ENCODE measurements around the gene AGAP4.
"Not testable (repeated sequence)": the region's sequence is repeated elsewhere in the genome, so short reads cannot be mapped to it uniquely, and the experiment has no call there.

AGAP4 gene

GRCh38 chr10:45847400-45847799 is at the start of gene AGAP4:
Gene AGAP4 (minus strand): TSS chr10:45847500. CDS start chr10:45847347, 153 bp downstream.
- DNase-seq, result not testable (repeated sequence)

DNA sequence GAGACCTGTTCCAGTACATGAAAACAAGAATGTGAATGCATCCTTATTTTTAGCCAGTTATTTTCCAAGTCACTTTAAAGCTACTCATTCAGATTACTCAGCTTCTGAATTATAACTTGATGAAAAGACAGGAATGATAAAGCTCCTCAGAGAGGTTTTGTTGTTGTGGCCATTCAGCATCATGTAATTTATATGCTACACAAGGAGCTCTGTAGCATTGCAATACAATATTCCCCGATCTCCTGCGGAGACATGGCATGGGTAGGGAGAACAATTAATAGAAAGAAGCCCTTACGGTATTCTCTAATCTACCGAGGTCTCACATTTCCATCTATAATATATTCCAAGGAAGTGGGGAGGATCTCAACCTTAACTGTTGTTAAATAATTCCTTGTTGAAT is 43.4 kb upstream of the AGAP4 start:
- DNase-seq, result not testable (repeated sequence)

DNA sequence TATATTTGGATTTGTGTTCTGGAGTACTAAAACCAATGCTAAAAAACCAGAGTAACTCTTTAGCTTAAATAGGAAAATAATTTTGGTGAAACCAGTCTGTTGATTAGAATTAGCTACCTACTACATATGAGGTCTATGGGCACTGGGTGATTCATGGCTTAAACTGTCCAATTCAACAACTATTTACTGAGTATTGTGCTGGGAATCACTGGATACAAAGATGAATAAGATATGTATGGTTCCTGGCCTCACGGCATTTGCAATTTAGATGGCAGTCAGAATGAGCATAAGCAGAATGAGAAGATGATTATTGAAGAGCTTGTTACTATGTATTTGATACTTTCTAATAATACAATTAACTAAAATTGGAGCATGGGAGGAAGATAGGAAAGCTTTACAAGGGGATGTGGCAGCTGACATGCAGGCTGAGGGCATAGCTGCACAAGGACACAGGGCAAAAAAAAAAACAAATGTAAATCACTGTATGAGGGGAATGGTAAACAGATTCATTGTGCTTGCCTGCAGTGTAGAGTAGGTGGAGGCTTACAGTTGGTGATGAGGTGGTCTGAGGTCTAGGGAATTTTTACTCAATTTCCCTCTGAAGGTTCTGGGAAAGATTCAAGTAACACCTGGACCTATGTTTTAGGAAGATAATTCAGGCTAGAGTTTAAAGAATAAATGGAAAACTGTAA is 42.4 kb upstream of the AGAP4 start:
- not testable (repeated sequence) for DNase-seq

DNA sequence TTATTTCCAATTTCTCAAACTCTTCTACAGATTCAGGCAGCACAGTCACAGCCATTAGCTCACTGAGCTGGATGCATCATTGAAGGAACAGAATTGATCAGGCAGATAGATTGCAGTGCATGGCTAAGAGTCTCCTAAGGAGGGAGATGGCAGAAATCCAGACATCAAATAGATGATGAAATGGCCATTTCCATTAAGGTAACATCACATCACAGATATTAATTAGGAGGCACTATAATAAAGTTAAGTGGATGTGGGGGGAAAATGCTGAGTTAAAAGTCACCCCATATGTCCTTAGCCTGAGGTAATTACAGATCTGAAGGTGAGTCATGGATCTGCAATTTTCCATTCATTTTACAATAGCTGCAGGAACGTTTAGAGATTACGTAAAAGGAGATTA is 35.6 kb upstream of the AGAP4 start:
- DNase-seq, result not testable (repeated sequence)

GRCh38 chr10:45865404-45865803 is 18.1 kb upstream of the AGAP4 start:
- DNase-seq, result not testable (repeated sequence)

GRCh38 chr10:45864264-45864663 is 17.0 kb upstream of the AGAP4 start:
- not testable (repeated sequence) for DNase-seq

GRCh38 chr10:45863632-45864031 is 16.3 kb upstream of the AGAP4 start:
- not testable (repeated sequence) for DNase-seq

- DNase-seq, result not testable (repeated sequence)
Observed at GRCh38 chr10:45857931-45858330, 10.6 kb upstream of the AGAP4 start.

- DNase-seq, result not testable (repeated sequence)
Observed at GRCh38 chr10:45848467-45848866, 1.2 kb upstream of the AGAP4 start.

DNA sequence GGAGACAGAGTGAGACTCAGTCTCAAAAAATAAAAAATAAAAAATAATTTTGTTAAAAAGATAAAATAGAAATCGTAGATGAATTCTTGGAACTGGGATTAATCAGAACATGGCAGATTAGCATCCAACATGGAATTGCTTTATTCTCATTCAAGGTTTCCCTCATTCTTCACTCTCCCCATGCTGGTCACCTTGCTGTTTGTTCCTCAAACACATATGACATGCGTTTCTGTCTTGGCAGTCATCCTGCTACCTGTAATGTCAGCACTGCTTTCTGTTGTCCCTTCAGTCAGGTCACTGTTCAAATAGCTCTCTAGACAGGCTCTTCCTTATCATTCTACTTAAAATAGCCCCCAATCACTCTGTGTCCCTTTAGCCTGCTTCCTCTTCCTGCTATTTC is 24.4 kb downstream of the AGAP4 start:
- not testable (repeated sequence) for DNase-seq

DNA sequence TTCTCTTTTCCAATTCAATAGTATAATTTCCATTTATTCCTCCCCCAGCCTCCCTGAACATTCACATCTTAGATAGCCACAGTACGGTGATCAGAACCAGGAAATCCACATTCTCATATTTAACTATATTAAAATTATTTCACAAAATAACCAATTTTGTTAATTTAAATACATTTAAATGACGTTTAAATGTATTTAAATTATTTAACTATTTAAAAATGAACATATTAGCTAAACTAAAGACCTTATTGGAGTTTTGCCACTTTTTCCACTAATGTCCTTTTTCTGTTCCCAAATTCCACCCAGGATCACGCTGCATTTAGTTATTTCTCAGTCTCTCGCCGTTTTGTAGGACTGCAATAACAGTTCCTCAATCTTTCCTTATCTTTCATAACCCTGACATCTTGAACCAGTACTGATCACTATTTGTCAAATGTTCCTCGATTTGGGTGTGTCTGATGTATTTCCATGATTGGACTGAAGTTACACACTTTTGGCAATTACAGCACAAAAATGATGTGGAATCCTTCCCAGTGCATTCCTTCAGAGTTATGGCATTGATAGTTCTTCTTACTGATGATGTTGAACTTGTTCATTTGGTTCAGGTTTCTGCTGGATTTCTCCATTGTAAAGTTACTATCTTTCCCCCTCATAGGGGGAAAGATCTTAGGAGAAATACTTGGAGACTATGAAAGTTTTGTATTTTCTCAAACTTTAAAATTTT is 27.0 kb downstream of the AGAP4 start:
- not testable (repeated sequence) for DNase-seq

DNA sequence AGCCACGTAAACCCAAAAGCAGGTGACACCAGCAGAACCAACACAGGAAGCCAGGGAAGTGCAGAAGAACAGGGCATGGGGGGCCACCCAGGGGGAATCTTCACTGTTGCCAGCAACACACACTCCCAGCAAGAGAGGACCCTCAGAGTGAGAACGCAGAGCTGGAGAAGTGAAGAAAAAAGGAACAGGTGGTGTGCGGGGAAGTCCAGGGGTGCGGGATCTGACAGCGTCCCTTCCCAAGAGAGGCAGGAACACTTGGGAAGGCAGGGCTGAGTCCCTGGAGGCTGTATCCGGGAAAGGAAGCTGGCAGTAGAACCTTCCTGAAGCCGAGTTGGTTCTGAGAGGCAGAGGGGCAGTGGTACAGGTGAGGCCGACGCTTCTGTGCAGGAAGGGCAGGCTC is 27.7 kb downstream of the AGAP4 start:
- no peak for DNase-seq

- DNase-seq, result no peak
Observed at GRCh38 chr10:45817912-45818311, 29.4 kb downstream of the AGAP4 start.

DNA sequence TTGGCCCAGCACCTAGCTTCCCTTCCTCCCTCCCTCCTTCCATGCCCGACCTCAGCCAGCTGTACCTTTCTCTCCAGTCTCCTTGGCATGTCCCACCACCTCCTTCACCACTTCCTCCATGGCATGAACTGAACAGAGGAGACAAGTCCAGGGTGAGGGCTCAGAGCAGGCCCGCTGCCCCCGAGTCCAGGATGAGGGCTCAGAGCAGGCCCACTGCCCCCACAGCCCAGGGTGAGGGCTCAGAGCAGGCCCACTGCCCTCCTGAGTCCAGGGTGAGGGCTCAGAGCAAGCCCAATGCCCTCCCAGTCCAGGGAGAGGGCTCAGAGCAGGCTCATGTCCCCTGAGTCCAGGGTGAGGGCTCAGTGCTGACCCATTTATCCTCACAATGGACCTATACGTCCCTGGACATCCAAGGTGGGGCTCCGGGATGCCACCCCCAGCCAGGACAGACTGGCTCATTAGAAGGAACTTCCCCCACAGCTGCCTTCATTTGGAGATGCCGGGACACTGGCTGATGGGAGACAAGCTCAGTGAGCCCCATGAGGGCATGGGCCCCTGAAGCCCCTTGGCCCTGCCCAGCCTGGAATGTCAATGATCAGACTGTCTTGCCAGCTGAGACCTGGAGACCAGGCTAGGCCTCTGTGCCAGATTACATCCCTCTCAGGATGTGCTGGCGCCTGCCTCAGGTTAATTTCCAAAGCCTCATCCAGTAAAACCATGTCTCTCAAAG is 30.0 kb downstream of the AGAP4 start:
- no peak for DNase-seq

DNA sequence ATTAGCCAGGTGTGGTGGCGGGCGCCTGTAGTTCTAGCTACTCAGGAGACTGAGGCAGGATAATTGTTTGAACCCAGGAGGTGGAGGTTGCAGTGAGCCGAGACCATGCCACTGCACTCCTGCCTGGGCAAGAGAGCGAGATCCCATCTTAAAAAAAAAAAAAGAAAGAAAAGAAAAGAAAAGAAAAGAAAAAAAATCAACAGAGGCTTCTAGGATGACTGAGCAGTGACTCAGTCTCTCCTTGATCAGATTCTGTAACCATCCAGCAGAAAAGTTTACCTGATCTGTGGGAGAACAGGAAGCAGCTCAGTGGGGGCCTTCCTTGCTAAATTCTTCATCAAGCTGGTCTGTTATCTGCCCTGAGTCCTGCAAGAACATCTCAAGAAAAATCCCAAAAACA is 33.2 kb downstream of the AGAP4 start:
- DNase-seq, result not testable (repeated sequence)

GRCh38 chr10:45812959-45813358 is 34.3 kb downstream of the AGAP4 start:
- DNase-seq, result not testable (repeated sequence)

- DNase-seq, result no peak
Observed at GRCh38 chr10:45811075-45811474, 36.2 kb downstream of the AGAP4 start.

DNA sequence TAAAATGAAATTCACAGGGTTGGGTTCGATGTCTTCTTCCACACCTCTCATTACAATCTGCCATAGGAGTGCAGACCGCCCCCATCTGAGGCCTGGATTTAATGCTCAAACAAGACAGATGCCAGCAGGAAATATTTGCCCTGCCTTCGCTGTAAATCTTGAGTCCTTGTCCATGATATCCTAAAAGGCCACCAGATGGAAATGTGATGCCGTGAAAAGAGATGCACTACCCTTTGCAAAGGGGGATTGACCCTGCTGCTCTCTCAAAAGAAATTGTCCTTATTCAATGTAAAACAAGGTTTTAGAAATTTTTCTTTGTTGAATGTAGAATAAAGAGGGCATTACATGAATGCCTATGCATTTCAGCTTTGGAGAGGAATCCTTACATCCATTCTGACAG is 37.5 kb downstream of the AGAP4 start:
- no peak for DNase-seq

DNA sequence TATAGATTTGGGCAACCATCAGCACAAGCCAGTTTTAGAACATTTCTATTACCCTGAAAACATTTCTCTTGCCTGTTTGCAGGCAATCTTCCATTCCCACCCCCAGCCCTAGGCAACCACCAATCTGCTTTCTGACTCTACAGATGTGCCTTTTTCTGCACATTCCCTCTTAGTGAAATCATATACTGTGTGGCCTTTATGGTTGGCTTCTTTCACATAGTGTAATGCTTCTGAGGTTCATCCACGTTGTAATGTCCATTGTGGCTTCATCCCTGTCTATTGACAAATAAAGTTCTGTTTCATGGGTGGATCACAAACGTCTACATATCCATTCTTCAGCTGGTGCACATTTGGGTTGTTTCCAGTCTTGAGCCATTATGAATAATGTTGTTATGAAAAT is 42.3 kb downstream of the AGAP4 start:
- DNase-seq, result not testable (repeated sequence)

DNA sequence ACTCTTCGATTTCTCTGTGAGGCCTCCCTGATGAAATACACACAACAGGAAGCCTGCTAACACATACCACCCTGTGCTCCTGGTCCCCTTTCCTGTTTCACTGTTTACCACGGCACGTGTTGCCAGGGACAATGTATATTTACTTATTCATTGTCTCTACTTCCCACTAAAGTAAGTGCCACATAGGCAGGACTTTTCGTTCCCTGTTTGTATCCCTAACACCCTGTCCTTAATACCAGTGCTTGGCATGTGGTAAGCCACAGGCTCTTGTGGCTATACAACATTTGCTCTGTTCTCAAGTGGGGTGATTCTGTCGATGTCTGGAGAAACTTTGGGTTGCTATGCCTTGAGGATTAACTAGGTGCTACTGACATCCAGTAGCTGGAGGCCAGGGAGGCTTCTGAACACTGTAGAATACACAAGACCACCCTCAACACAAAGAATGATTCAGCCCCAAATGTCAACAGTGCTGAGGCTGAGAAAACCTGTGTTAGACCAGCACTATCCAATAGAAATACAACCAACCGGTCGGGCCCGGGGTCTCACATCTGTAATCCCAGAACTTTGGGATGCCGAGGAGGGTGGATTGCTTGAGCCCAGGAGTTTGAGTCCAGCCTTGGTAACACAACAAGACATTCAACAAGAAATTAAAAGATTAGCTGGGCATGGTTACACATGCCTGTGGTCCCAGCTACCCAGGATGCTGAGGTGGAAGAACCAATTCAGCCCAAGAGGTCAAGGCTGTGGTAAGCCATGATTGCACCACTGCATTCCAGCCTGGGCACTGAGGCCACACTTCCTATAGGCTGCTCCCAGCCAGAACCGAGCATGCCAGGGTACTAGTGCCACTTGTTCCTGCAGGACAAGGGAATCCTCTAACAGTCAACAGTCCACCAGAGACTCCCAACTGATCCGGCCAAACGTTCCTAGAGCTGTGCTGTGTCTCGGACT is 44.0 kb downstream of the AGAP4 start:
- DNase-seq, result not testable (repeated sequence)

DNA sequence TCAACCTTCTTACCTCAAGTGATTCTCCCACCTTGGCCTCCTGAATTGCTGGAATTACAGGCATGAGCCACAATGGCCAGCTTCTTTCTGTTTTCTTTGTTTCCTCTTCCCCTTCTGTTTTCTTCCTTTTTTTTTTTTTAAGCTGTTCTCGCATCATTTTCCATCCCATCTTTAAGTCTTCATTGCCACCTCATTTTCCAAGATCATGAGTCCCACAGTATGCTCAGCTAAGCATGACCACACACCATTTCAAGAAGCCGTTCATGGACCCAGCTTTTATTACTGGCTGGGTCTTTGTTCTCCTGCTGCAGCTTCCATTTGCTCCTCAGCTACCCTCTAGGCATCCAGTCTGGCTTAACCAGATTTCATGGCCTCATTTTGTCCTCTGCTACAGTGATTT is 52.5 kb downstream of the AGAP4 start:
- not testable (repeated sequence) for DNase-seq

- not testable (repeated sequence) for DNase-seq
Observed at GRCh38 chr10:45790694-45791426, 56.4 kb downstream of the AGAP4 start.

Data from activated gamma-delta T cell treated with Interleukin-2 at 50 U/mL for 16 hours (primary cell).